ENCODE results near the gene RNASEH2B.
A peak's percentile ranks its signal among the peaks of the same experiment; 100 is the strongest.

Gene RNASEH2B

DNA sequence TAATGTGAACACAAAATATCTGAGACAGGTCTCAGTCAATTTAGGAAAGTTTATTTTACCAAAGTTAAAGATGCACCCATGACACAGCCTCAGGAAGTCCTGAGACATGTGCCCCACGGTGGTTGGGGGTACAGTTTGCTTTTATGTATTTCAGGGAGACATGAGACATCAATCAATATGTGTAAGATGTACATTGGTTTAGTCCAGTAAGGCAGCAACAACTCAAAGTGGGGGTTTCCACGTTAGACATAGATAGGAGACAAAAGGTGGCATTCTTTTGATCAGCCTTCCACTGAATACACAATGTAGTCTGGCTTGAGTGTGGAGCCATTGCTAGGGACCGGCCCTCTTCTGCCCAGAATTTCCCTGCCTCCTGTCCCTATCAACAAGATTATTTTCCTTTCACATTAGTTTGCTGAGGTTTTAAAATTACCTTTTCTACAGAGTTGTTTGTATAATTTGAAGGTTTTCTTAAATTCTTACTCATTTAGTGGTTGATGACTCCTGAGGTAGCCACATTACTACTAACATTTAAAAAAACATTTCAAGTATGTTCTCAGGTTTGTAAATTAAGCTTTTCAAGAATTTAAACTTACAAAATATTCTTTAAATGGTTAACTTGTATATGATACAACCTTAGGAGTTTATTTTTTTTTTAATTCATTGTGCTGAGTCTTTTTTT is 33.2 kb downstream of the RNASEH2B start:
- DNase-seq: no peak

GRCh38 chr13:50945669-50946068 is 36.1 kb downstream of the RNASEH2B start:
- DNase-seq: no peak

GRCh38 chr13:50948601-50949000 is 39.0 kb downstream of the RNASEH2B start:
- DNase-seq: no peak

- no peak for DNase-seq
Measured at GRCh38 chr13:50950849-50951248, 41.3 kb downstream of the RNASEH2B start.

GRCh38 chr13:50951366-50951765 is 41.8 kb downstream of the RNASEH2B start:
- DNase-seq: no peak

- no peak for DNase-seq
Measured at GRCh38 chr13:50955241-50955640, 45.6 kb downstream of the RNASEH2B start.

DNA sequence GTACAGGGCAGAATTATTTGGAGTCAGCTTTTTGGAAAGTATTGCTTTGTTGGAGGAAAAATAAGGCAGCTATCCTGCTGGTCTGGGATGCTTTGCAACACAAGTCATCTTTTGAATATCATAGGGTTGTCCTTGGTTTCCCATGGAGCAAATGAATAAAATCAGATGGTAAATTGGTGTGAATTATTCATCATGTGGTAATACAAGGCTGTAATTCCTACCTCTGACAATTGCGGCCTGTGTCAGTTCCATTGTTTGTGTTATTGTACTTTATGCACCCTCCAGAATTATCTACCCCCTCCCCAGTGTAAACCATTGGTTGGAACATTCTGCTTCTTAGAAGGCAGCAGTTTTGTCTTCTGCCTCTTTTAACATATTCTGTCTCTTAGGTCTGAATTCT is 46.2 kb downstream of the RNASEH2B start:
- DNase-seq: no peak

- DNase-seq: no peak
Measured at GRCh38 chr13:50957620-50958019, 48.0 kb downstream of the RNASEH2B start.

- DNase-seq: peak; percentile 54
Measured at GRCh38 chr13:50969691-50970090, 60.1 kb downstream of the RNASEH2B start.

DNA sequence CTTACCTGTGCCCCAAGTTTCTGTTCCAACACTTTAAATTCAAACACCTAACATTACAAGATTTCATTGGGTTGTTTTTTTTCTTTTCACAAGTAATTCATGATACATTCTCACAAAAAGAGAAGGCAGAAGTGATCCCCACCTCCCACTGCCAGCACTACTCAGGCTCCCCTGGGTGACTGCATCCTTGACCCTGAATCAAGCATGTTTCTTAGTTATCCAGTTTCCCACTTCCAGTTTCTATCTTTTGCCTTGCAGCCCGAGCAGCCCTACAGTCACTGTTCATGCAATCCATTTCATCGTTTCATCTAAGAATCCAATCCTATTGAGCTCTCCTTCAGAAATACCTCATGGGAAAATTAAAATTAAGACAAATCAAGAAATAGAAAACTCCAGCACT is 61.4 kb downstream of the RNASEH2B start:
- DNase-seq: no peak

GRCh38 chr13:50974268-50974667 is 64.7 kb downstream of the RNASEH2B start:
- no peak for DNase-seq

- DNase-seq: no peak
Measured at GRCh38 chr13:50979187-50979586, 69.6 kb downstream of the RNASEH2B start.

- no peak for DNase-seq
Measured at GRCh38 chr13:50981686-50982085, 72.1 kb downstream of the RNASEH2B start.

DNA sequence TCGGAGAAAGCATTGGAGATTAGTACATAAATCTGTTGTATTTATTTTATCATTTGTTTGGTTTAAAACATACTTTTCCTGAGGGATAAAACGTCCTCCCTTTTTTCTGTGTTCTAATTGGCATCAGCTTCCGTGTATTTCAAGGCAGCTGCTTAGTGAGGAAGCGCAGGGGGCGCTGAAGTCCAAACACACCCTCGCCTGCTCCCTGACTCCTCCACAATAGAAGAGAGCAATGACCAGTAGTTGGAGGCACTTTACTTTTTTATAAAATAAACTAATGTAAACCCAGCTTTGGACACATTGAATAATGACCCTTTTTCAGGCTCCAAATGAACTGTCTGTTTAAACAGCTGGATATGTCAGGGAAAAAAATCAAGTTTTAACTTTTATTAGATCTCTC is 79.9 kb downstream of the RNASEH2B start:
- peak; percentile 81 for DNase-seq

DNA sequence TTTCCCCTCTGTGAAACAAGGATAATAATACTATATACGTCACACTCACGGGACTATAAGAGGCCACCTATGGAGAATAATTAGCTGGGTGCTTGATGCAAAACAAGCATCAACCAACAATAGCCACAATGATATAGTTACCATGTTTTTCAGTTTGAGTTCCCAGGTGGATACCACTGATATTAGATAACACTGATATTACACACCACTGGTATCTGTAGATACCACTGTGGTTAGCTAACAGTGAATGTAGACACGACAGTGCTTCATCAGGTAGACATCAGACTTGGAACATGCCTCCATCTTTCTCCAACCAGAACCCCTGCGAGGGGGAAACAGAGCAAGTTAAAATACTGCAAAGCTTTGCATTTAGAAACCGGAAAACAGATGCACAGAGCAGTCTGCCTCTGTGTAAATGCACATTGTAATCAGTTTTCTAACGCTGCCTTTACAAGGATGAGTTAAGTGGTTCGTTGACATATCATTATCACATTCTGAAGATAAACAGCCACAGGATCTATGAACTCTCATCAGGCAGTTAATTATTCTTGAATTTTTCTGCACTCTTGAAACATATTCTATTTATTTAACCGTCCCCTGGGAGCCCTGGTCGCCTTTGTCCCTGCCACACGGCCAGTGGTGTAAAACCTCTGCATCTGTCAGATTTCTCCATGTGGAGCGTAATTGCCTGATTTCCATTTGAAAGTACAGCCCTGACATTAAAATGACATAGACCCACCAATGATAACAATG is 80.7 kb downstream of the RNASEH2B start:
- no peak for DNase-seq

- DNase-seq: no peak
Measured at GRCh38 chr13:50990818-50991506, 81.4 kb downstream of the RNASEH2B start.

GRCh38 chr13:50991579-50992521 is 82.3 kb downstream of the RNASEH2B start:
- DNase-seq: peak; percentile 43

DNA sequence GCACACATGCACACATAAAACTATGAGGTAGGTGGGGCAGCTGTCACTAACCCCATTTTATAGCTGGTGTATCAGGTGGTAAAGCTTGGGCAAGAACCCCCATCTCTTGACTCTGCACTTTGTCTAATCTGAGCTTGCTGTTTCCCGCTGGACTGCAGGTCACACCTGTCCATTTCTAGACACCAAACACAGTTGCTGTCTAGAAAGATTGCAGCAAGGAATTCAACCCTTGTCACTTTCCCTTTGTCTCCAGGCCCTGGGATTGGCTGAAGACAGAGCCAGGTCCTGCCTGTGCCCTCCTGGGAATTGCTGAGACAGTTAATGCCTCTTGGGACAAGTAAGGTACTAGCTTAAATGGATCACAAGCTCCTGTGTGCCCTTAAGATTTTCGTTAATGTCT is 83.8 kb downstream of the RNASEH2B start:
- no peak for DNase-seq

DNA sequence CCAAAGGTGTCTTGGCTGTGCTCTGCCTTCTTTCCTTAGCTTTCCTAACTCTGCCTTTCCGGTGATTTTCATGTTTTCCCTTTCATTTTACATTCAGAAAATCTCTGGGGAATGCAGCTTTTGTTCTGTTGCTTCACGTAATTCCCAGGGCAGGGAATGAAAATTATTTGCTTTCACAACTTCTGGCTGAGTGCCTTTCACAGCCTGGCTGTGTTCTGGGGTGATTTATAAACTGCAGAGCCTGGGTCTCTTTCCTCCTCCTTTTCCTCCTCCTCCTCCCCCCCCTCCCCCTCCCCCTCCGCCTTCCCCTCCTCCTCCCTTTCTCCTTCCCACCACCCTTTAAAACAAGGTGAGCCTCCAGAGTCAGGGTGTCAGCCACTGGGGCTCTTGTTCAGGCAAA is 84.3 kb downstream of the RNASEH2B start:
- DNase-seq: no peak

GRCh38 chr13:50994651-50995050 is 85.1 kb downstream of the RNASEH2B start:
- no peak for DNase-seq

GRCh38 chr13:50995854-50996253 is 86.3 kb downstream of the RNASEH2B start:
- no peak for DNase-seq

- DNase-seq: no peak
Measured at GRCh38 chr13:50998326-50998725, 88.7 kb downstream of the RNASEH2B start.

DNA sequence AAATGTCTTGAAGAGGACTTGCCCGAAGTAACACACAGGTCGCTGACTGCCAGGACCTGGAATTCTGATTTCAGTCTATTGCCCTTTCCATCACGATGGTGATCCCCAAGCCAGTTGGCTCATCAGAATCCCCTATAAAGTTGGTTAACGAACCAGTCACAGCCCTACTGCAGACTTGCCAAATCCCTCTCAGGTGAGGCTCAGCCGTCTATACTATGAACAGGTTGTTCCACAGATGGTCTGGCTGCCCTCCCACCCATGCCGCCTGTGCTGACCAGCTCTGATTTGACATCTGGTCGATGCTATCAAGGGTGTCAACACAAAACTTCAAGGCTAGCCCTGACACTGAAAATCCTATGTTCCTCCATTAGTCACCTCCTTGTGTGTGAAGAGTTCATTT is 90.0 kb downstream of the RNASEH2B start:
- no peak for DNase-seq

Data from DMS53 (cell line).